Esophagus squamous epithelium (tissue), 5 donors: Measurements from ENCODE around the gene SMAGP. TPM values are rescaled to one million over a fixed set of nuclear protein-coding genes. Genes with fewer than 3 reads are reported as not detected.

Source experiments
- DNase-seq: peaks from one replicate; lab custom pipeline; 2025; lab: John Stamatoyannopoulos, UW
- H3K27ac ChIP-seq, 4 donors: fragments of 200-600 bp; sonication (generic); one replicate each; pipeline ENCODE4 v1.5.1; 2016 to 2019; ENCODE audit warnings: mild to moderate bottlenecking in 1 of 4
- H3K27me3 ChIP-seq, 4 donors: fragments of 200-600 bp; sonication (generic); 1 replicate in 3 of 4; 2 replicates in 1 of 4; pipeline versions ENCODE4 v1.5.1 to v1.6.0; 2017 to 2021; ENCODE audit warnings: antibody characterized with exemption in 1 of 4
- H3K36me3 ChIP-seq, 3 donors: fragments of 200-600 bp; sonication (generic); one replicate each; pipeline ENCODE4 v1.5.1; 2016 to 2019
- H3K4me1 ChIP-seq, 3 donors: fragments of 200-600 bp; sonication (generic); one replicate each; pipeline ENCODE4 v1.5.1; 2017 to 2019
- H3K4me3 ChIP-seq, 4 donors: fragments of 200-600 bp; sonication (generic); 1 replicate in 3 of 4; 2 replicates in 1 of 4; pipeline ENCODE4 v1.5.1; 2016 to 2019; ENCODE audit warnings: mild to moderate bottlenecking in 2 of 4, moderate library complexity in 1 of 4
- H3K9me3 ChIP-seq, 3 donors: fragments of 200-600 bp; sonication (generic); one replicate each; pipeline ENCODE4 v1.5.1; 2016 to 2019
- POLR2A ChIP-seq, 4 donors: fragments of 450-650 bp; IDR thresholded peaks; one replicate each; pipeline ENCODE4 v1.6.1; 2017; ENCODE audit warnings: antibody characterized with exemption in 4 of 4, mild to moderate bottlenecking in 4 of 4, moderate library complexity in 3 of 4
- WGBS, 2 donors: methylation state at CpG; one replicate each; pipeline ENCODE4 v1.1.5; 2018; 5-methylcytosine and 5-hydroxymethylcytosine counted together
- intact Hi-C: fragments of 100-400 bp; cut with DNase I; formaldehyde crosslinking; loops from one replicate; pipeline ENCODE4 v1.15.0; 2022
- total RNA-seq, 4 donors: library from RNA; depleted of rRNA; stranded (reverse); fragments of >200 nt; gene quantifications; one replicate each; pipeline ENCODE4 v1.1.0, GENCODE V29; 2016
- TF ChIP-seq, protein P1 (sequence below), 6 experiments: fragments of 450-650 bp in 4 of 6; fragments of 200-600 bp in 2 of 6; sonication (generic) in 2 of 6; IDR thresholded peaks; one replicate each; pipeline ENCODE4 v1.5.1; 2016 to 2019; ENCODE audit warnings: antibody characterized with exemption in 6 of 6, mild to moderate bottlenecking in 4 of 6, moderate library complexity in 4 of 6
- donor health status: DM: yes; HTN: yes; CAD: no.

SMAGP gene
- total RNA-seq, 4 donors from 2014 or later: 97.8 to 169 (median 124) TPM

DNA sequence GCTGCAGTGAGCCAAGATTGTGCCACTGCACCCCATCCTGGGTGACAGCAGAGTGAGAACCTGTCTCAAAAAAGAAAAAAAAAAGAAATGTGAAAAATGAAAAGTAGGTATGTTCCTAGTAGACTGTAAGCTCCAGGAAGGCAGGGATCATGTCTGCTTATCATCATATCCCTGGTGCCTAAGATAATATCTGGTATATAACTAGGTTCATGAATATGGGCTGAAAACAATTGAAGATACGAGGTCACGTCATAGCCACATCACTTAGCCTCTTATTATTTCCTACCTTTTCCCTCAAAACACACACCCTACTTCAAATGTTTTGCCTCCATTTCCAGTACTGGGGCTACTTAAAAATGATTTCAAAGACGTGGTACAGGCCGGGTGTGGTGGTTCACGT, 55.3 kb downstream of the SMAGP start:
- intact Hi-C loops: no loop called here
- no peak for TF ChIP-seq POLR2A (IDR thresholded peaks at IDR 0.05)
- TF ChIP-seq, protein P1, sequence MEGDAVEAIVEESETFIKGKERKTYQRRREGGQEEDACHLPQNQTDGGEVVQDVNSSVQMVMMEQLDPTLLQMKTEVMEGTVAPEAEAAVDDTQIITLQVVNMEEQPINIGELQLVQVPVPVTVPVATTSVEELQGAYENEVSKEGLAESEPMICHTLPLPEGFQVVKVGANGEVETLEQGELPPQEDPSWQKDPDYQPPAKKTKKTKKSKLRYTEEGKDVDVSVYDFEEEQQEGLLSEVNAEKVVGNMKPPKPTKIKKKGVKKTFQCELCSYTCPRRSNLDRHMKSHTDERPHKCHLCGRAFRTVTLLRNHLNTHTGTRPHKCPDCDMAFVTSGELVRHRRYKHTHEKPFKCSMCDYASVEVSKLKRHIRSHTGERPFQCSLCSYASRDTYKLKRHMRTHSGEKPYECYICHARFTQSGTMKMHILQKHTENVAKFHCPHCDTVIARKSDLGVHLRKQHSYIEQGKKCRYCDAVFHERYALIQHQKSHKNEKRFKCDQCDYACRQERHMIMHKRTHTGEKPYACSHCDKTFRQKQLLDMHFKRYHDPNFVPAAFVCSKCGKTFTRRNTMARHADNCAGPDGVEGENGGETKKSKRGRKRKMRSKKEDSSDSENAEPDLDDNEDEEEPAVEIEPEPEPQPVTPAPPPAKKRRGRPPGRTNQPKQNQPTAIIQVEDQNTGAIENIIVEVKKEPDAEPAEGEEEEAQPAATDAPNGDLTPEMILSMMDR (IDR thresholded peaks at IDR 0.05): no peak
- no peak overlapping the region for H3K4me3 ChIP-seq
- no peak for DNase-seq
- H3K36me3 ChIP-seq: no peaks in the 10 kb centered on the region
- peaks cover 8 to 29% (median 10%) of the 10 kb centered on the region in 3 donors for H3K4me1 ChIP-seq
- WGBS, 2 donors: 90 to 92% methylated on average over 5 of the region's 5 CpGs
- no peaks in the 10 kb centered on the region for H3K27me3 ChIP-seq
- H3K27ac ChIP-seq: no peak overlapping the region
- no peaks in the 10 kb centered on the region for H3K9me3 ChIP-seq

DNA sequence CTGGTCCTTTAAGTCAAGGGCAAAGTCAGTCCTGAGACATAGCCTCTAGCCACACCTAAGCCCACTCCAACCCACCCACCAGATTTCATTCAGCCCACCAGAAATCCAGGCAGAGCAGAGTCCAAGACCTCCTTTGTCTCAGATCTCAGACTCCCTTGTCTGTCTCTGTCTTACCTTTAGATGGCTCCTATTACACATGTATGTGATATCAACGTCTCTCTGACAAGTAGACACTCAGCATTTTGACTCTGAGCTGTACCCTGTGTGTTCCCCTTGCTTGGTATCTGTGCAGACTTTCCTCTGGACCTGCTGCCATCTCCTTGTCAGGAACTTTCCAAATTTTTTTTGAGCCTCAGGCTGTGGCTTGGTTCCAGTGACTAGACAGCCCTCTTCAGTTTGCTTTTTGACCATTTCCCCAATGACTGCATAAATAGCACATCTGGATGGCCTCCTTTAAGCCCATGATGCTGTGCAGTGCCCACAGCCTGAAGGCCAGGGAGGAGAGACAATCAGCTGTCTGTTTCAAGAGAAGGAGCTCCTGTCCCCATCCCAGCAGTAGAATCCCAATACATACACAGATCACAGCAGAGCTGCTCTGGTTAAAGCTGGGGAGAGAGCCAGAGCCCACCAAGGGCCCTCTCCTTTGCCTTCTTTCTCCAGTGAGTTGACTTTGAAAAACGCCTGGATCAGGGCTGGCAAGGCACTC, 59.4 kb downstream of the SMAGP start:
- Histone ChIP-seq H3K36me3 (no peaks in the 10 kb centered on the region), H3K27me3 (no peaks in the 10 kb centered on the region), H3K4me1 (no peaks in the 10 kb centered on the region), H3K27ac (no peak overlapping the region), H3K9me3 (no peaks in the 10 kb centered on the region), H3K4me3 (no peak overlapping the region)
- no peak for TF ChIP-seq POLR2A (IDR thresholded peaks at IDR 0.05)
- TF ChIP-seq, protein P1 (IDR thresholded peaks at IDR 0.05): no peak
- intact Hi-C loops: no loop called here
- no peak for DNase-seq
- 43 to 58% methylated on average over 2 of the region's 2 CpGs for WGBS, 2 donors

DNA sequence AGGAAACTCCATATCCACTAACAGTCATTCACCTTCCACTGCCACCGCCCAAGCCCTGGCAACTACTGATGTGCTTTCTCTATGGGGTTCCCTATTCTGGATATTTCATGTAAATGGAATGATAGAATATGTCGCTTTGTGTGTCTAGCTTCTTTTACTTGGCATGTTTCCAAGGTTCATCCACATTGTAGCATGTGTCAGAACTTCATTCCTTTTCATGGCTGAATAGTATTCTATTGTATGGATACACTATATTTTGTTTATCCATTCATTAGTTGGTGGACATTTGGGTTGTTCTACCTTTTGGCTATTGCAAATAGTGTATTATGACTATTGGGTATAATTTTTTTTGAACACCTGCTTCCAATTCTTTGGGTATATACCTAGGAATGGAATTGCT, 61.0 kb downstream of the SMAGP start:
- no peak for DNase-seq
- Histone ChIP-seq H3K27ac (no peak overlapping the region), H3K4me1 (no peaks in the 10 kb centered on the region), H3K4me3 (no peak overlapping the region), H3K27me3 (no peaks in the 10 kb centered on the region), H3K9me3 (no peaks in the 10 kb centered on the region), H3K36me3 (no peaks in the 10 kb centered on the region)
- 87 to 94% methylated on average over 2 of the region's 2 CpGs for WGBS, 2 donors
- intact Hi-C loops: no loop called here
- TF ChIP-seq, protein P1 (IDR thresholded peaks at IDR 0.05): no peak
- TF ChIP-seq POLR2A (IDR thresholded peaks at IDR 0.05): no peak

DNA sequence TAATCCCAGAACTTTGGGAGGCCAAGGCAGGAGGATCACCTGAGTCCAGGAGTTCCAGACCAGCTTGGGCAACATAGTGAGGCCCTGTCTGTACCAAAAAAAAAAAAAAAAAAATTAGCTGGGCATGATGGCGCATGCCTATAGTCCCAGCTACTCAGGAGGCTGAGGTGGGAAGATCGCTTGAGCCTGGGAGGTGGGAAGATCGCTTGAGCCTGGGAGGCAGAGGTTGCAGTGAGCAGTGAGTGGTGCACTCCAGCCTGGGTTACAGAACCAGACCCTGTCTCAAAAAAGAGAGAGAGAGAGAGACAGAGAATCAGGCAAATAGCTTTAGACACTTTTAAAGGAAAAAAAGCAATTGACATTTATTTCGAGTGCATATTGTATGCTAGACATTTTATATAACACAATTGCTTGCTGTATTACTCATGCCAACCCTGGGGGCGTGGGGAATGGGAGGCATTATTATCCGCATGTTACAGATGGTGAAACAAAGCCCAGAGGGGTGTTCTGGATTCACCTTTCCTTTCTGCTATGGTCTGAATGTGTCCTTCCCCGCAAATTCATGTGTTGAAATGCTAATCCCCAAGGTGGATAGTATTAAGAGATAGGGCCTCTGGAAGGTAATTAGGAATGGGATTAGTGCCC, 62.1 kb downstream of the SMAGP start:
- DNase-seq: no peak
- intact Hi-C loops: no loop called here
- no peaks in the 10 kb centered on the region for H3K27me3 ChIP-seq
- H3K4me1 ChIP-seq: no peaks in the 10 kb centered on the region
- no peaks in the 10 kb centered on the region for H3K9me3 ChIP-seq
- TF ChIP-seq, protein P1 (IDR thresholded peaks at IDR 0.05): no peak
- no peak for TF ChIP-seq POLR2A (IDR thresholded peaks at IDR 0.05)
- no peak overlapping the region for H3K27ac ChIP-seq
- H3K4me3 ChIP-seq: no peak overlapping the region
- 67 to 77% methylated on average over 6 to 7 of the region's 7 CpGs for WGBS, 2 donors
- H3K36me3 ChIP-seq: no peaks in the 10 kb centered on the region

DNA sequence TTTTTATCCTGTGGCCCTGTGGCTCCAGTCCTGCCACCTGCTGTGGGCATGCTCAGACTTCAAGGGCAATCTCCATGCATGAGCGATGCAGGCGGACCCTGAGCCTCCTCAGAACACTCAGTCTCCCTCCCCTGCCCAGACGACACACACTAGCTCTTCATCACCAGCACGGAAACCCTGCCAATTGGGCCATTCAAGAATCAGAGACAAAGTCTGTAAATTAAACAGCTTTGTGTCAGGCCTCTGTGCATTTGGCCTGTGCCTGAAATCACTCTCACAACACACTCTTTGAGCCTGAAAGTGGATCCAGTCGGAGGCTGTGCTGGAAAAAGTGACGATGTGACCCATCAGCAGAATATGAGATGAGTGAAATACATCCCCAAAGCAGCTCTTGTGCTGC, 64.9 kb downstream of the SMAGP start:
- 63 to 95% methylated on average over 6 of the region's 6 CpGs for WGBS, 2 donors
- intact Hi-C loops: no loop called here
- H3K27ac ChIP-seq: no peak overlapping the region
- DNase-seq: no peak
- no peak for TF ChIP-seq POLR2A (IDR thresholded peaks at IDR 0.05)
- TF ChIP-seq, protein P1 (IDR thresholded peaks at IDR 0.05): no peak
- H3K4me1 ChIP-seq: no peaks in the 10 kb centered on the region
- H3K36me3 ChIP-seq: peaks cover 0 to 6% (median 0%) of the 10 kb centered on the region in 3 donors
- no peak overlapping the region for H3K4me3 ChIP-seq
- no peaks in the 10 kb centered on the region for H3K9me3 ChIP-seq
- H3K27me3 ChIP-seq: no peaks in the 10 kb centered on the region
